GM10266 (cell line): ENCODE measurements around the gene TNS3.

Experiments
- DNase-seq: peaks from one replicate; pipeline ENCODE4 v3.0.0; 2012; ENCODE audit errors: extremely low spot score
- CTCF ChIP-seq: IDR thresholded peaks from 2 replicates; pipeline ENCODE4 v1.5.1; 2012; ENCODE audit warnings: mild to moderate bottlenecking, low read depth; ENCODE audit not compliant: control insufficient read depth, insufficient read depth; ENCODE audit errors: missing control alignments

The TNS3 gene

GRCh38 chr7:47553309-47553708 is 28.6 kb downstream of the TNS3 start:
- no peak for DNase-seq
- no peak for TF ChIP-seq CTCF

GRCh38 chr7:47552621-47553020 is 29.3 kb downstream of the TNS3 start:
- DNase-seq = no peak
- no peak for TF ChIP-seq CTCF

- no peak for TF ChIP-seq CTCF
- no peak for DNase-seq
These were observed 30.1 kb downstream of the TNS3 start for GRCh38 chr7:47551668-47552440.

- no peak for TF ChIP-seq CTCF
- DNase-seq = no peak
These were observed 31.0 kb downstream of the TNS3 start for GRCh38 chr7:47550788-47551470.

- TF ChIP-seq CTCF = no peak
- no peak for DNase-seq
These were observed 32.0 kb downstream of the TNS3 start for GRCh38 chr7:47549916-47550315.

- no peak for TF ChIP-seq CTCF
- no peak for DNase-seq
These were observed 32.5 kb downstream of the TNS3 start for GRCh38 chr7:47549397-47549796.

GRCh38 chr7:47548546-47548945 is 33.4 kb downstream of the TNS3 start:
- no peak for TF ChIP-seq CTCF
- DNase-seq = no peak
